Neural cell (in vitro differentiated cells): Measurements from ENCODE around the gene ENC1.

Source experiments
- CTCF ChIP-seq: fragments of 450-650 bp; IDR thresholded peaks from 2 replicates; pipeline ENCODE4 v1.5.1; 2014; ENCODE audit warnings: antibody characterized with exemption, mild to moderate bottlenecking, moderate library complexity; ENCODE audit not compliant: poor library complexity, severe bottlenecking
- EZH2 ChIP-seq: fragments of 200-600, 300-800 bp; shearing (Covaris generic), sonication (generic); IDR thresholded peaks from 2 replicates; pipeline ENCODE4 v1.6.1; 2014; ENCODE audit warnings: antibody characterized with exemption, low read length, borderline replicate concordance, mild to moderate bottlenecking; ENCODE audit not compliant: insufficient read depth, poor library complexity, severe bottlenecking
- RAD21 ChIP-seq: fragments of 450-650 bp; conservative IDR thresholded peaks from 2 replicates; pipeline ENCODE4 v1.6.1; 2014; ENCODE audit warnings: antibody characterized with exemption, mild to moderate bottlenecking, moderate library complexity

- TF ChIP-seq CTCF (no peak), RAD21 (peak; percentile 42), EZH2 (no peak)
Measured at GRCh38 chr5:74638544-74638969, 2.0 kb downstream of the ENC1 start.
